ACC112 (cell line): ENCODE data around the gene CCNL2.

Source experiments
- H2AFZ ChIP-seq: fragments of 200-600 bp; sonication (generic); one replicate; pipeline ENCODE4 v1.6.0; 2017; ENCODE audit warnings: antibody characterized with exemption, low read length; ENCODE audit not compliant: unreplicated experiment
- H3K27ac ChIP-seq: fragments of 200-600 bp; sonication (generic); 2 replicates; pipeline ENCODE4 v1.5.1; 2014; ENCODE audit warnings: low read depth, mild to moderate bottlenecking, antibody characterized with exemption, low read length, moderate library complexity
- H3K27me3 ChIP-seq: fragments of 200-600 bp; sonication (generic); 2 replicates; pipeline ENCODE4 v1.6.1; 2014; ENCODE audit warnings: mild to moderate bottlenecking, antibody characterized with exemption, low read length, moderate library complexity, mixed read lengths; ENCODE audit not compliant: insufficient read depth
- H3K36me3 ChIP-seq: fragments of 200-600 bp; sonication (generic); 2 replicates; pipeline ENCODE4 v1.6.1; 2016; ENCODE audit warnings: mild to moderate bottlenecking, antibody characterized with exemption, low read length, moderate library complexity, mixed read lengths; ENCODE audit not compliant: insufficient read depth
- H3K4me1 ChIP-seq: fragments of 200-600 bp; sonication (generic); one replicate; pipeline ENCODE4 v1.6.1; 2016; ENCODE audit warnings: low read length, mixed read lengths; ENCODE audit not compliant: insufficient read depth, unreplicated experiment, control insufficient read depth
- H3K4me3 ChIP-seq: fragments of 200-600 bp; sonication (generic); 2 replicates; pipeline ENCODE4 v1.5.1; 2014; ENCODE audit warnings: mild to moderate bottlenecking, low read depth, low read length
- H3K79me2 ChIP-seq: fragments of 200-600 bp; sonication (generic); one replicate; pipeline ENCODE4 v1.6.0; 2016; ENCODE audit warnings: low read length; ENCODE audit not compliant: control insufficient read depth, unreplicated experiment, insufficient read depth

Gene CCNL2

GRCh38 chr1:1437033-1437903 lies 38.1 kb upstream of the CCNL2 start:
- no peak overlapping the region for H3K4me3 ChIP-seq
- no peaks in the 10 kb centered on the region for H3K36me3 ChIP-seq

GRCh38 chr1:1436630-1437032 lies 37.5 kb upstream of the CCNL2 start:
- Histone ChIP-seq H3K79me2 (no peaks in the 10 kb centered on the region), H3K36me3 (no peaks in the 10 kb centered on the region), H3K27ac (no peak overlapping the region), H2AFZ (no peak overlapping the region), H3K4me3 (no peak overlapping the region), H3K4me1 (peaks cover 6% of the 10 kb centered on the region), H3K27me3 (peaks cover 22% of the 10 kb centered on the region; the same call in 1 of the 2 replicates)

More at GRCh38 chr1:1437033-1437903, 38.1 kb upstream of the CCNL2 start:
- Histone ChIP-seq H3K4me1 (peaks cover 3% of the 10 kb centered on the region), H3K79me2 (no peaks in the 10 kb centered on the region), H3K27me3 (peaks cover 22% of the 10 kb centered on the region; the same call in 1 of the 2 replicates), H2AFZ (no peak overlapping the region), H3K27ac (no peak overlapping the region)

GRCh38 chr1:1435911-1436629 lies 36.9 kb upstream of the CCNL2 start:
- Histone ChIP-seq H3K27me3 (peaks cover 22% of the 10 kb centered on the region; the same call in 1 of the 2 replicates), H3K27ac (no peak overlapping the region), H3K4me3 (peak overlapping the region; percentile 60), H3K36me3 (no peaks in the 10 kb centered on the region), H2AFZ (no peak overlapping the region), H3K79me2 (no peaks in the 10 kb centered on the region), H3K4me1 (peaks cover 10% of the 10 kb centered on the region)

- H3K79me2 ChIP-seq: no peaks in the 10 kb centered on the region
- H3K36me3 ChIP-seq: no peaks in the 10 kb centered on the region
- peaks cover 14% of the 10 kb centered on the region for H3K4me1 ChIP-seq
- H3K27ac ChIP-seq: no peak within 1 kb of the TSS
- H3K27me3 ChIP-seq: peaks cover 22% of the 10 kb centered on the region; the same call in 1 of the 2 replicates
- peak within 1 kb of the TSS; percentile 60 for H3K4me3 ChIP-seq
- H2AFZ ChIP-seq: no peak within 1 kb of the TSS
These were observed 36.2 kb upstream of the CCNL2 start, which contains the start of gene VWA1 for GRCh38 chr1:1435106-1435903. VWA1 (plus strand) TSS chr1:1435690; CDS start chr1:1435749, 59 bp downstream.

- no peak overlapping the region for H2AFZ ChIP-seq
- H3K4me1 ChIP-seq: peaks cover 19% of the 10 kb centered on the region
- no peaks in the 10 kb centered on the region for H3K79me2 ChIP-seq
- H3K4me3 ChIP-seq: no peak overlapping the region
- H3K27me3 ChIP-seq: peaks cover 22% of the 10 kb centered on the region; the same call in 1 of the 2 replicates
- H3K36me3 ChIP-seq: no peaks in the 10 kb centered on the region
- H3K27ac ChIP-seq: no peak overlapping the region
These were observed 35.6 kb upstream of the CCNL2 start for GRCh38 chr1:1434824-1435105.

GRCh38 chr1:1434131-1434823 lies 35.1 kb upstream of the CCNL2 start:
- Histone ChIP-seq H3K79me2 (no peaks in the 10 kb centered on the region), H3K4me1 (peaks cover 19% of the 10 kb centered on the region), H3K27me3 (peaks cover 22% of the 10 kb centered on the region; the same call in 1 of the 2 replicates), H3K27ac (no peak overlapping the region), H2AFZ (no peak overlapping the region), H3K4me3 (no peak overlapping the region), H3K36me3 (no peaks in the 10 kb centered on the region)

- no peak overlapping the region for H3K27ac ChIP-seq
- no peaks in the 10 kb centered on the region for H3K79me2 ChIP-seq
- H3K27me3 ChIP-seq: peaks cover 17% of the 10 kb centered on the region; the same call in 1 of the 2 replicates
- peaks cover 19% of the 10 kb centered on the region for H3K4me1 ChIP-seq
- no peak overlapping the region for H3K4me3 ChIP-seq
- no peak overlapping the region for H2AFZ ChIP-seq
- H3K36me3 ChIP-seq: no peaks in the 10 kb centered on the region
These were observed 34.6 kb upstream of the CCNL2 start for GRCh38 chr1:1433804-1434130.

- Histone ChIP-seq H3K4me3 (no peak overlapping the region), H2AFZ (no peak overlapping the region)
These were observed 34.0 kb upstream of the CCNL2 start for GRCh38 chr1:1432951-1433803.

GRCh38 chr1:1432274-1432950 lies 33.3 kb upstream of the CCNL2 start:
- H2AFZ ChIP-seq: no peak overlapping the region
- no peaks in the 10 kb centered on the region for H3K79me2 ChIP-seq
- H3K27ac ChIP-seq: no peak overlapping the region
- no peaks in the 10 kb centered on the region for H3K36me3 ChIP-seq
- H3K27me3 ChIP-seq: peaks cover 13% of the 10 kb centered on the region; the same call in 1 of the 2 replicates
- no peak overlapping the region for H3K4me3 ChIP-seq
- H3K4me1 ChIP-seq: peaks cover 19% of the 10 kb centered on the region

More at GRCh38 chr1:1432951-1433803, 34.0 kb upstream of the CCNL2 start:
- Histone ChIP-seq H3K4me1 (peaks cover 19% of the 10 kb centered on the region), H3K27me3 (peaks cover 13% of the 10 kb centered on the region; the same call in 1 of the 2 replicates), H3K27ac (no peak overlapping the region), H3K79me2 (no peaks in the 10 kb centered on the region), H3K36me3 (no peaks in the 10 kb centered on the region)
